Keratinocyte (primary cell): ENCODE data around the gene UBE3A.

Source experiments
- EZH2 ChIP-seq: IDR thresholded peaks from one replicate; pipeline ENCODE4 v1.6.1; 2012; ENCODE audit warnings: inconsistent platforms, mild to moderate bottlenecking, low read length, moderate library complexity
- TF ChIP-seq, protein P1 (sequence below), 3 experiments: IDR thresholded peaks in 1 of 3; conservative IDR thresholded peaks in 1 of 3; optimal IDR thresholded peaks in 1 of 3; 2 replicates in 2 of 3; 3 replicates in 1 of 3; pipeline versions ENCODE3 to v1.5.1; 2011; ENCODE audit warnings: low read length in 3 of 3, mild to moderate bottlenecking in 3 of 3, moderate library complexity in 2 of 3, control low read depth in 1 of 3, inconsistent platforms in 1 of 3; ENCODE audit not compliant: insufficient read depth in 2 of 3; ENCODE audit errors: extremely low read depth in 1 of 3

DNA sequence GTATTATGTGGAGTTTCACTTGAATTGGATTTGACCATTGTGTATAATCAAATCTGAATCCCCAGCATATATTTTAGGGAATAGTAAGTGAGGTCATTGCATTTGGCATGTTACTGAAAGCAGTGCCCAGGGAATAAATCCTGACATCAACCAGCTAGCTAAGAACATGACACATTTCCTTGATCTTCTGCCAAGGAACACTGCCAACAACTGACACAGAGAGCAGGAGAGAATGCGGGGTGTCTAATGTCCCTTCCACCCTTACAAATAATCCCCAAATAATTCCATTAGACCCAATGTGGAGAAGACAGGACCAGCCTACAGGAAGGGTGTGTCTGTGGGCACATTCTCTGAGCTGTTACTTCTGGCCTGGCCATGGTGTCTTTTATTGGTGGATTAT is 30.6 kb upstream of the UBE3A start:
- TF ChIP-seq, protein P1, sequence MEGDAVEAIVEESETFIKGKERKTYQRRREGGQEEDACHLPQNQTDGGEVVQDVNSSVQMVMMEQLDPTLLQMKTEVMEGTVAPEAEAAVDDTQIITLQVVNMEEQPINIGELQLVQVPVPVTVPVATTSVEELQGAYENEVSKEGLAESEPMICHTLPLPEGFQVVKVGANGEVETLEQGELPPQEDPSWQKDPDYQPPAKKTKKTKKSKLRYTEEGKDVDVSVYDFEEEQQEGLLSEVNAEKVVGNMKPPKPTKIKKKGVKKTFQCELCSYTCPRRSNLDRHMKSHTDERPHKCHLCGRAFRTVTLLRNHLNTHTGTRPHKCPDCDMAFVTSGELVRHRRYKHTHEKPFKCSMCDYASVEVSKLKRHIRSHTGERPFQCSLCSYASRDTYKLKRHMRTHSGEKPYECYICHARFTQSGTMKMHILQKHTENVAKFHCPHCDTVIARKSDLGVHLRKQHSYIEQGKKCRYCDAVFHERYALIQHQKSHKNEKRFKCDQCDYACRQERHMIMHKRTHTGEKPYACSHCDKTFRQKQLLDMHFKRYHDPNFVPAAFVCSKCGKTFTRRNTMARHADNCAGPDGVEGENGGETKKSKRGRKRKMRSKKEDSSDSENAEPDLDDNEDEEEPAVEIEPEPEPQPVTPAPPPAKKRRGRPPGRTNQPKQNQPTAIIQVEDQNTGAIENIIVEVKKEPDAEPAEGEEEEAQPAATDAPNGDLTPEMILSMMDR (optimal IDR thresholded peaks at IDR 0.05 in 1 of 3, IDR thresholded peaks at IDR 0.05 in 1 of 3, conservative IDR thresholded peaks at IDR 0.05 in 1 of 3; ENCODE audit: extremely low read depth in 1 of 3, insufficient read depth in 2 of 3, low read length in 3 of 3) = no peak
- TF ChIP-seq EZH2 = no peak
